Mucosa of rectum (tissue), 2 donors: ENCODE measurements around the gene KAT14.
"Not testable (repeated sequence)": the region's sequence is repeated elsewhere in the genome, so short reads cannot be mapped to it uniquely, and the experiment has no call there.

Experiments used
- H3K27ac ChIP-seq, 2 donors: one replicate each; pipeline ENCODE4 v1.7.0; 2013; ENCODE audit warnings: inconsistent platforms in 2 of 2, low read depth in 2 of 2, low read length in 2 of 2
- H3K27me3 ChIP-seq, 2 donors: one replicate each; pipeline ENCODE4 v1.7.0; 2013; ENCODE audit warnings: low read length in 2 of 2; ENCODE audit not compliant: control insufficient read depth in 2 of 2, insufficient read depth in 2 of 2
- H3K36me3 ChIP-seq, 2 donors: one replicate each; pipeline ENCODE4 v1.7.0; 2013; ENCODE audit warnings: low read length in 2 of 2; ENCODE audit not compliant: control insufficient read depth in 2 of 2, insufficient read depth in 2 of 2
- H3K4me1 ChIP-seq, 2 donors: one replicate each; pipeline ENCODE4 v1.7.0; 2013; ENCODE audit warnings: low read length in 2 of 2, mild to moderate bottlenecking in 1 of 2; ENCODE audit not compliant: control insufficient read depth in 2 of 2, insufficient read depth in 2 of 2
- H3K4me3 ChIP-seq, 2 donors: one replicate each; pipeline ENCODE4 v1.7.0; 2013; ENCODE audit warnings: low read length in 2 of 2
- H3K9ac ChIP-seq, 2 donors: one replicate each; pipeline ENCODE4 v1.7.0; 2013; ENCODE audit warnings: low read length in 2 of 2, low read depth in 1 of 2, mild to moderate bottlenecking in 1 of 2
- H3K9me3 ChIP-seq, 2 donors: one replicate each; pipeline ENCODE4 v1.7.0; 2013; ENCODE audit warnings: low read length in 2 of 2; ENCODE audit not compliant: control insufficient read depth in 2 of 2
- donor health status: healthy.
- donor health status: Normal muscosa, but diverticular disease.

The KAT14 gene

DNA sequence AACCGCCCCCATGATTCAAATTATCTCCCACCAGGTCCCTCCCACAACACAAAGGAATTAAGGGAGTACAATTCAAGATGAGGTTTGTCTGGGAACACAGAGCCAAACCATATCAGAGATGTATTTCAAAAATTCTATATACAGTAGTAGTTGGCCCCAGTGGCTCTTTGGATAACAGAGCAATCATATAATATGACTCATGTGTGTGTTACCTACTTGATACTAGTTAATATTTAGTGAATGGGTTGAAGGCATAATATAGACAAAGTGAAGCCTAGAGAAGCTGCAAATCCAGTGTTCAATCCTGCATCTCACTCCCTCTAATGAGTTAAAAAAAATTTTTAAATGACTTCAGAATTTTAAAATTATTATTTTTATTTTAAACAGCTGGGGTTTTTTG is 43.2 kb downstream of the KAT14 start:
- Histone ChIP-seq H3K27ac (no peak overlapping the region), H3K9me3 (no peaks in the 10 kb centered on the region), H3K4me3 (no peak overlapping the region), H3K9ac (no peak overlapping the region), H3K4me1 (no peaks in the 10 kb centered on the region), H3K27me3 (no peaks in the 10 kb centered on the region), H3K36me3 (peaks cover 36 to 46% of the 10 kb centered on the region in 2 donors)

- Histone ChIP-seq H3K27me3 (no peaks in the 10 kb centered on the region), H3K4me1 (no peaks in the 10 kb centered on the region), H3K36me3 (peaks cover 52 to 60% of the 10 kb centered on the region in 2 donors), H3K9me3 (no peaks in the 10 kb centered on the region), H3K9ac (no peak overlapping the region), H3K4me3 (no peak overlapping the region), H3K27ac (no peak overlapping the region)
These were observed 49.4 kb downstream of the KAT14 start for GRCh38 chr20:18187020-18187419.

- Histone ChIP-seq H3K4me1 (no peaks in the 10 kb centered on the region), H3K36me3 (peaks cover 43 to 49% of the 10 kb centered on the region in 2 donors), H3K4me3 (no peak overlapping the region), H3K27ac (no peak overlapping the region), H3K9ac (no peak overlapping the region), H3K27me3 (no peaks in the 10 kb centered on the region), H3K9me3 (no peaks in the 10 kb centered on the region)
These were observed 50.8 kb downstream of the KAT14 start for GRCh38 chr20:18188434-18188833.

DNA sequence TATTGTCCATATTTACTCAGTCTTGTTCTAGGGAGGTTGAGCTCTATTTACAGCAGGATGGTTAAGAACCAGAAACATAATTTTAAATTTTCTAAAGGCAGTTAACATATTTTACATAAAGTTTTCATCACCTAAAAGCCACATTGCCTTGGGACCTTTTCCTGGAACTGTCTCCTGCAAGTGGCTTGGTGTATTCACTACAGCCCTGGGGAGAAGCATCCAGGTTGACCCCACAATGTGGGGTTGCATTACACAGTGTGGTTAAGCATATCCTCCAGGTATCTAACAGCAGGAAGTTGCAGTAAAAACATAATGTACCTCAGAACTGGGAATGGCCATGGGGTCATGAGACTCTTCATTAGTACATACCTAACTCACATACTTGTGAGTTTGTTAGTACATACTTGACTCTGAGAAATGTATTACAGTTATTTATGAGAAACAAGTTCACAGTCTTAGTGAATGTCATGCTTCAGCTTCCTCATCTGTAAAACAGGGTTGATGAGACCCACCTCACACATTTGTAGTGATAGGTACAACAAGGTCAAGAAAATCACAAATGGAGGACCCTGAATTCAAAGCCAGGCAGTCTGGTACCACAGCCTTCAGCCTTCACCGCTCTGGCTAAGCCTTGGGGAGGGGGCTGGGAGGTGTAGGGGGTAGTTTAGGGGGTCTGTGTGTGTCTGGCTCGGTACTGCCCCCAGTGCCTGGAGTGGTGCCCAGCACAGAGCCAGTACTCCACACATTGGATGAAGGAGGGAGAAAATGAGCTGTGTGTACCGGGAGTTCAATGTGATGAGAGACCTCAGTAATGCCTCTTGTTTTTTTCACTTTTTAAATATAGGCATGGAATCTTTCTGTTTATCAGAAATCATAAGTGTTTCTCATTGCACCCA is 52.9 kb downstream of the KAT14 start:
- H3K4me1 ChIP-seq, result no peaks in the 10 kb centered on the region
- no peak overlapping the region for H3K4me3 ChIP-seq
- no peaks in the 10 kb centered on the region for H3K9me3 ChIP-seq
- H3K27ac ChIP-seq, result no peak overlapping the region
- peaks cover 25 to 31% of the 10 kb centered on the region in 2 donors for H3K36me3 ChIP-seq
- H3K9ac ChIP-seq, result no peak overlapping the region
- no peaks in the 10 kb centered on the region for H3K27me3 ChIP-seq

GRCh38 chr20:18191306-18191705 is 53.6 kb downstream of the KAT14 start:
- Histone ChIP-seq H3K36me3 (peaks cover 19 to 24% of the 10 kb centered on the region in 2 donors), H3K27me3 (no peaks in the 10 kb centered on the region)

DNA sequence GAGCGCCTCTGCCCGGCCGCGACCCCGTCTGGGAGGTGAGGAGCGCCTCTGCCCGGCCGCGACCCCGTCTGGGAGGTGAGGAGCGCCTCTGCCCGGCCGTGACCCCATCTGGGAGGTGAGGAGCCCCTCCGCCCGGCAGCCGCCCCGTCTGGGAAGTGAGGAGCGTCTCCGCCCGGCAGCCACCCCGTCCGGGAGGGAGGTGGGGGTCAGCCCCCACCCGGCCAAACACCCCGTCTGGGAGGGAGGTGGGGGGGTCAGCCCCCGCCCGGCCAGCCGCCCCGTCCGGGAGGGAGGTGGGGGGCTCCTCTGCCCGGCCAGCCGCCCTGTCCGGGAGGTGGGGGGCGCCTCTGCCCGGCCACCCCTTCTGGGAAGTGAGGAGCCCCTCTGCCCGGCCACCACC is 56.8 kb downstream of the KAT14 start:
- H3K9ac ChIP-seq, H3K9me3 ChIP-seq, H3K4me1 ChIP-seq, H3K36me3 ChIP-seq, H3K27me3 ChIP-seq, H3K4me3 ChIP-seq, H3K27ac ChIP-seq: not testable (repeated sequence)

More at GRCh38 chr20:18191306-18191705, 53.6 kb downstream of the KAT14 start:
- no peaks in the 10 kb centered on the region for H3K9me3 ChIP-seq
- no peak overlapping the region for H3K4me3 ChIP-seq
- H3K4me1 ChIP-seq, result no peaks in the 10 kb centered on the region
- H3K27ac ChIP-seq, result no peak overlapping the region
- H3K9ac ChIP-seq, result no peak overlapping the region

- Histone ChIP-seq H3K4me1 (no peaks in the 10 kb centered on the region), H3K36me3 (no peaks in the 10 kb centered on the region), H3K27ac (no peak overlapping the region), H3K4me3 (no peak overlapping the region), H3K27me3 (no peaks in the 10 kb centered on the region), H3K9ac (no peak overlapping the region), H3K9me3 (no peaks in the 10 kb centered on the region)
These were observed 58.3 kb downstream of the KAT14 start for GRCh38 chr20:18195931-18196330.

GRCh38 chr20:18197382-18198070 is 59.9 kb downstream of the KAT14 start:
- no peaks in the 10 kb centered on the region for H3K36me3 ChIP-seq
- H3K4me3 ChIP-seq, result no peak overlapping the region
- H3K4me1 ChIP-seq, result no peaks in the 10 kb centered on the region
- no peaks in the 10 kb centered on the region for H3K9me3 ChIP-seq
- no peak overlapping the region for H3K9ac ChIP-seq
- no peak overlapping the region for H3K27ac ChIP-seq
- no peaks in the 10 kb centered on the region for H3K27me3 ChIP-seq

DNA sequence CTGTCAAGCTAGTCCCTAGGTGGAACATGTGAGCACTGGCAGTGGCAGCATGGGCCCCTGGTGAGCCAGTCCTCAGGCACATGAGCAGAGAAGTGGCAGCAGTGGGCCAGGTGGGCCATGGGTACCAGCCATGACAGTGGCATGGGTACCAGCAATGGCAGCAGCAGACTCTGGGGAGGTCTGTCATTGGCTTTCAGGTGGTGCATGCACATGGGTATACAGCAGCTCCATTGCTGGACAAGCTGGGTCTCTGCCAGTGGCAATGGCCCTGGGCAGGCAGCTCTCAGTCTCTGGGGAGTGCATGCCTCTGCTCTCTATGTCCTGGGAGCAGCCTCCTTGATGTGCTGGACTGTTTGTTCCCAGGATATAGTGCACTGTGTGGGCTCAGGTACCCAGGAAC is 65.3 kb downstream of the KAT14 start:
- Histone ChIP-seq H3K9ac (no peak overlapping the region), H3K4me1 (no peaks in the 10 kb centered on the region), H3K4me3 (no peak overlapping the region), H3K27me3 (no peaks in the 10 kb centered on the region), H3K9me3 (no peaks in the 10 kb centered on the region), H3K27ac (no peak overlapping the region), H3K36me3 (no peaks in the 10 kb centered on the region)

- H3K4me1 ChIP-seq, H3K4me3 ChIP-seq, H3K27ac ChIP-seq, H3K9ac ChIP-seq, H3K9me3 ChIP-seq, H3K36me3 ChIP-seq, H3K27me3 ChIP-seq: not testable (repeated sequence)
These were observed 66.0 kb downstream of the KAT14 start for GRCh38 chr20:18203700-18204099.
